ENCODE data around the gene MAZ. TPM values are rescaled to one million over a fixed set of nuclear protein-coding genes. Genes with fewer than 3 reads are reported as not detected.

The MAZ gene
- total and polyA plus RNA-seq, 2 of the 13 experiments (the other 11 are each of a cell fraction or from before 2014, with no cell fraction given), result 203 to 277 TPM

DNA sequence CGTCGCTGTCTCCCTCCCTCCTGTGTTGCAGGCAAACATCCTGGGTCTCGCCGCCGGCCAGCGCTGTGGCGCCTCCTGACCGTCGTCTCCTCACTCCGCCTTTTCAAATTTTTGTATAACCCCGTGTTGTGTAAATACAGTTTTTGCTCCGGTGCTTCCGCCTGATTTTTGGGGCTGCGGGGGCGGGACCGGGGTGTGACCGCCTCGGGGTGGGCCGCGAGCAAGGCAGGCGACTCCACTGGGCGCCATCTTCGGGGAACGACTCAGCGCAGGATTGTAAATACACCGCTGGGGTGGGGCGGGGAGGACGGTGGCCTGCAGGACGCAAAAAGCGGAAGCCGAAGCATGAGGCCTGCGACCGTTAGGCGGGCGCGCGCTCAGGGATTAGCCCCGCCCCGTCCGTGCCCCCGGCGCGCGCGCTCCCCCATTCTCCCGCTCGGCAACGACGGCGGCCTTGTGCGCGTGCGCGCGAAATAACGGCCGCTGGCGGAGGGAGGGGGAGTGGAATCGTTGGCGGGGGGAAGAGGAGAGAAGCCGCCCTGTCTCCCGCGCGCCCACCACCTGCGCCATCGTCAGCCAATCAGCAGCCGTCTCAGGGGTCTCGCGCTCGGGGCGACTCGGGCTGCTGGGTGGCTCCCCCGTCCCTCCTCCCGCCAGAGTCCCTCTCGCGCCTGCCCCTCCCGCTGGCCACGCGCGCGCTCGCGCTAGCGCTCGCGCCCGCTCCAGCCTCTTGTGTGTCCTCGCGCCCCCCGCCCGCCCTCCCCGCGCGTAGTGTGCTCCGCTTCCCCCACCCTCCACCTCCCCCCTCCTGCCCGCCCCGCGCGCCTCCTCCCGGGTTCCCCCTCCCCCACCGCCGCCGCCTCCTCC lies 864 bp upstream of the MAZ start (continued):
- TF ChIP-seq, protein P1, sequence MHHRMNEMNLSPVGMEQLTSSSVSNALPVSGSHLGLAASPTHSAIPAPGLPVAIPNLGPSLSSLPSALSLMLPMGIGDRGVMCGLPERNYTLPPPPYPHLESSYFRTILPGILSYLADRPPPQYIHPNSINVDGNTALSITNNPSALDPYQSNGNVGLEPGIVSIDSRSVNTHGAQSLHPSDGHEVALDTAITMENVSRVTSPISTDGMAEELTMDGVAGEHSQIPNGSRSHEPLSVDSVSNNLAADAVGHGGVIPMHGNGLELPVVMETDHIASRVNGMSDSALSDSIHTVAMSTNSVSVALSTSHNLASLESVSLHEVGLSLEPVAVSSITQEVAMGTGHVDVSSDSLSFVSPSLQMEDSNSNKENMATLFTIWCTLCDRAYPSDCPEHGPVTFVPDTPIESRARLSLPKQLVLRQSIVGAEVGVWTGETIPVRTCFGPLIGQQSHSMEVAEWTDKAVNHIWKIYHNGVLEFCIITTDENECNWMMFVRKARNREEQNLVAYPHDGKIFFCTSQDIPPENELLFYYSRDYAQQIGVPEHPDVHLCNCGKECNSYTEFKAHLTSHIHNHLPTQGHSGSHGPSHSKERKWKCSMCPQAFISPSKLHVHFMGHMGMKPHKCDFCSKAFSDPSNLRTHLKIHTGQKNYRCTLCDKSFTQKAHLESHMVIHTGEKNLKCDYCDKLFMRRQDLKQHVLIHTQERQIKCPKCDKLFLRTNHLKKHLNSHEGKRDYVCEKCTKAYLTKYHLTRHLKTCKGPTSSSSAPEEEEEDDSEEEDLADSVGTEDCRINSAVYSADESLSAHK (CRISPR knock-in tag; IDR thresholded peaks at IDR 0.05; ENCODE audit: borderline replicate concordance), result no peak
- TF ChIP-seq, protein P2, sequence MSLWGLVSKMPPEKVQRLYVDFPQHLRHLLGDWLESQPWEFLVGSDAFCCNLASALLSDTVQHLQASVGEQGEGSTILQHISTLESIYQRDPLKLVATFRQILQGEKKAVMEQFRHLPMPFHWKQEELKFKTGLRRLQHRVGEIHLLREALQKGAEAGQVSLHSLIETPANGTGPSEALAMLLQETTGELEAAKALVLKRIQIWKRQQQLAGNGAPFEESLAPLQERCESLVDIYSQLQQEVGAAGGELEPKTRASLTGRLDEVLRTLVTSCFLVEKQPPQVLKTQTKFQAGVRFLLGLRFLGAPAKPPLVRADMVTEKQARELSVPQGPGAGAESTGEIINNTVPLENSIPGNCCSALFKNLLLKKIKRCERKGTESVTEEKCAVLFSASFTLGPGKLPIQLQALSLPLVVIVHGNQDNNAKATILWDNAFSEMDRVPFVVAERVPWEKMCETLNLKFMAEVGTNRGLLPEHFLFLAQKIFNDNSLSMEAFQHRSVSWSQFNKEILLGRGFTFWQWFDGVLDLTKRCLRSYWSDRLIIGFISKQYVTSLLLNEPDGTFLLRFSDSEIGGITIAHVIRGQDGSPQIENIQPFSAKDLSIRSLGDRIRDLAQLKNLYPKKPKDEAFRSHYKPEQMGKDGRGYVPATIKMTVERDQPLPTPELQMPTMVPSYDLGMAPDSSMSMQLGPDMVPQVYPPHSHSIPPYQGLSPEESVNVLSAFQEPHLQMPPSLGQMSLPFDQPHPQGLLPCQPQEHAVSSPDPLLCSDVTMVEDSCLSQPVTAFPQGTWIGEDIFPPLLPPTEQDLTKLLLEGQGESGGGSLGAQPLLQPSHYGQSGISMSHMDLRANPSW (CRISPR knock-in tag; IDR thresholded peaks at IDR 0.05; ENCODE audit: borderline replicate concordance), result peak; percentile 84; the same call in 1 of the 2 replicates
- peak; percentile 96 for TF ChIP-seq SMYD3 (CRISPR knock-in tag; IDR thresholded peaks at IDR 0.05)
- TF ChIP-seq ZNF451 (CRISPR knock-in tag; IDR thresholded peaks at IDR 0.05), result peak; percentile 98
- no peak for TF ChIP-seq RAD51 (IDR thresholded peaks at IDR 0.05; ENCODE audit: borderline replicate concordance)
- peak; percentile 63; the same call in 1 of the 2 replicates for TF ChIP-seq ZNF572 (CRISPR knock-in tag; IDR thresholded peaks at IDR 0.05)
- peak; percentile 71 for TF ChIP-seq MED8 (CRISPR knock-in tag; IDR thresholded peaks at IDR 0.05; ENCODE audit: insufficient replicate concordance)
- peak; percentile 29; the same call in 1 of the 2 replicates for TF ChIP-seq ZNF12 (CRISPR knock-in tag; IDR thresholded peaks at IDR 0.05)
- peak; percentile 94; the same call in 1 of the 2 replicates for TF ChIP-seq PRMT3 (CRISPR knock-in tag; IDR thresholded peaks at IDR 0.05; ENCODE audit: borderline replicate concordance, low read depth)
- no peak for TF ChIP-seq REXO4 (CRISPR knock-in tag; IDR thresholded peaks at IDR 0.05; ENCODE audit: borderline replicate concordance)
- peak; percentile 99 for TF ChIP-seq TOPORS (CRISPR knock-in tag; IDR thresholded peaks at IDR 0.05)
- TF ChIP-seq KDM6A (CRISPR knock-in tag; IDR thresholded peaks at IDR 0.05; ENCODE audit: low read depth), result peak; percentile 42; the same call in 1 of the 2 replicates
- TF ChIP-seq, protein P3, sequence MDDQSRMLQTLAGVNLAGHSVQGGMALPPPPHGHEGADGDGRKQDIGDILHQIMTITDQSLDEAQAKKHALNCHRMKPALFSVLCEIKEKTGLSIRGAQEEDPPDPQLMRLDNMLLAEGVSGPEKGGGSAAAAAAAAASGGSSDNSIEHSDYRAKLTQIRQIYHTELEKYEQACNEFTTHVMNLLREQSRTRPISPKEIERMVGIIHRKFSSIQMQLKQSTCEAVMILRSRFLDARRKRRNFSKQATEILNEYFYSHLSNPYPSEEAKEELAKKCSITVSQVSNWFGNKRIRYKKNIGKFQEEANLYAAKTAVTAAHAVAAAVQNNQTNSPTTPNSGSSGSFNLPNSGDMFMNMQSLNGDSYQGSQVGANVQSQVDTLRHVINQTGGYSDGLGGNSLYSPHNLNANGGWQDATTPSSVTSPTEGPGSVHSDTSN (CRISPR knock-in tag; IDR thresholded peaks at IDR 0.05; ENCODE audit: borderline replicate concordance), result no peak; the same call in 1 of the 2 replicates
- TF ChIP-seq NPAS2 (CRISPR knock-in tag; IDR thresholded peaks at IDR 0.05; ENCODE audit: borderline replicate concordance), result no peak
- peak; percentile 93; the same call in 1 of the 2 replicates for TF ChIP-seq ZNF552 (CRISPR knock-in tag; IDR thresholded peaks at IDR 0.05; ENCODE audit: borderline replicate concordance)
- TF ChIP-seq ZNF737 (CRISPR knock-in tag; IDR thresholded peaks at IDR 0.05; ENCODE audit: borderline replicate concordance), result no peak
- TF ChIP-seq ARNTL (CRISPR knock-in tag; IDR thresholded peaks at IDR 0.05), result peak; percentile 67; the same call in 1 of the 2 replicates
- TF ChIP-seq SKI (IDR thresholded peaks at IDR 0.05; ENCODE audit: partially characterized antibody), result peak; percentile 76
- peak; percentile 92; the same call in 1 of the 2 replicates for TF ChIP-seq MIER3 (CRISPR knock-in tag; IDR thresholded peaks at IDR 0.05; ENCODE audit: borderline replicate concordance)
- peak; percentile 88 for TF ChIP-seq RXRB (CRISPR knock-in tag; IDR thresholded peaks at IDR 0.05; ENCODE audit: borderline replicate concordance)
- peak; percentile 67 for TF ChIP-seq CEBPG (CRISPR knock-in tag; IDR thresholded peaks at IDR 0.05)
- peak; percentile 95 for TF ChIP-seq ZNF749 (CRISPR knock-in tag; IDR thresholded peaks at IDR 0.05; ENCODE audit: borderline replicate concordance)
- TF ChIP-seq ATRX (CRISPR knock-in tag; IDR thresholded peaks at IDR 0.05; ENCODE audit: borderline replicate concordance), result no peak
- no peak; the same call in 1 of the 2 replicates for TF ChIP-seq ZNF430 (CRISPR knock-in tag; IDR thresholded peaks at IDR 0.05)

Data from HepG2 (cell line).